NCI-H1417 treated with DMSO at 0.1 percent for 48 hours (cell line): ENCODE results near the gene POU6F2.

Experiments used
- DNase-seq: peaks from one replicate; lab custom pipeline; 2025; lab: John Stamatoyannopoulos, UW

Gene POU6F2

DNA sequence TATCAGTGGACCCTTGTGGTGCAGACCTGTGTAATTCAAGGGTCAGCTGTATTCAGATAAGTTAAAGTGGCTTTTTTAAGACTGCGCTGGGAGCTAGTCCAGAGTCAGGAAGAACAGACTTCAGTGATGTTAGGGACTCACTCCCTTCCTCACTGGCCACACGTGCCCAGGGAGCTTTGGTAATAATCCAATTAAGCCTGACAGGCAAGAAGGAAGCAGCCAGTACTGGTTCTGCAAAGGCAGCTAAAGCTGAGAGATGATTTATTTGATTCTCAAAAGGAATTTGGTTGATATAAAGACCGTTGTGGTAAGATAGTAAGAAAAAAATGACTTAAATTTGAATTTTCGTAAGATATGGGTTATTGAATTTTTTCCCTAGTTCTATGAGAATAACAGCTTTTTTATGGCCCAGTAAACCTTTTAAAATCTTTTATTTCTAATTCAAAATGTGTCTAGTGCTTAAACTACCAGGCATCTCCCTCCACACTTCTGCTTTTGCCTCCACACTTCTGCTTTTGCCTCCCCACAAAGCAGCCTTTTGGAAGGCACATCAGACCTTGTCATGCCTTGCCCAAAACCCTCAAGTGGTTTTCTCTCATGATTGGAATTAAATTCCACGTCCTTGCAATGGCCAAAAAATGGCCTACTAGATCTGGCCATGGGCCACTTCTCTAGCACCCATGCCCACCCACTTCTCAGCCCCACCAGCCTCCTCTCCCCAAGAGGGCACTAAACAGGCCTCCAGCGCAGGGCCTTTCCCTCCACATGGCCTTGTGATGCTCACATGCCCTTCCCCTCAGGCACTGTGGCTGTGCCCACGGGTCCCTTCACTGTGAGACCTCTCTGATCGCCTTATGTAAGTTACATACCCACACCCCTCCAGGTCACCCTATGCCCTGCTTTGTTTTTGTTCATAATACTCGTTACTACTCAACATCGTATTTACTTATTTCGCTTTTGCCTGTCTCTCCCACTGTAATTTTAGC is 92.5 kb downstream of the POU6F2 start:
- DNase-seq = no peak

DNA sequence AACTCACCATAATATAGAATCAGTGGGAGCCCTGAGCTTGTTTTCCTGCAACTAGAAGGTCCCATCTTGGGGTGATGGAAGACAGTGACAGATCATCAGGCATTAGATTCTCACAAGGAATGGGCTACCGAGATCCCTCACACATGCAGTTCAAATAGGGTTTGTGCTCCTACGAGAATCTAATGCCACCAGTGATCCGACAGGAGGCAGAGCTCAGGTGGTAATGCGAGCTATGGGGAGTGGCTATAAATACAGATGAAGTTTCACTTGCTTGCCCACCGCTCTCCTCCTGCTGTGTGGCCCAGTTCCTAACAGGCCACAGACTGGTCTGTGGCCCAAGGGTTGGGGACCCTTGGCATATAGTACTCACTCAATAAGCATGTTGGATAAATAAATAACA is 93.4 kb downstream of the POU6F2 start:
- DNase-seq = no peak

DNA sequence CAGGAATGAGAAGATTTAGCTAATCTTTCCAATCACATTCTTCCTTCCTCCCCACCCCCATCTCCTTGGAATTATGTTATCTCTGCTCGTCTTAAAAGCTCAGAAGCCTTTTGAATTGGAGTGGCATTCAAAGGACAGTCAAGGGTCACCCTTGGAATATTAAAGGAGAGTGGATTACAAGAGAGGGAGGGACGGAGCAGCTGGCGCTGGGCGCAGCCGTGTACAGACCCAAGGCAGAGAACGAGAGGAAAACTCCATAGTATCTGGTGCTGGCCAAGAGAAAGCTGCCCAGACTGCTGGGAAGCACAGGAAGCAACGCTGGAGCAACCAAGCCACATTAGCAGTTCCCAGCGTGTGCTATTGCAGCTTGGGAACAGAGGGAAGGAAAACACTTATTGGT is 95.7 kb downstream of the POU6F2 start:
- peak; percentile 79 for DNase-seq

GRCh38 chr7:39075210-39075609 is 97.5 kb downstream of the POU6F2 start:
- DNase-seq = no peak

GRCh38 chr7:39083781-39084180 is 106.1 kb downstream of the POU6F2 start:
- no peak for DNase-seq

DNA sequence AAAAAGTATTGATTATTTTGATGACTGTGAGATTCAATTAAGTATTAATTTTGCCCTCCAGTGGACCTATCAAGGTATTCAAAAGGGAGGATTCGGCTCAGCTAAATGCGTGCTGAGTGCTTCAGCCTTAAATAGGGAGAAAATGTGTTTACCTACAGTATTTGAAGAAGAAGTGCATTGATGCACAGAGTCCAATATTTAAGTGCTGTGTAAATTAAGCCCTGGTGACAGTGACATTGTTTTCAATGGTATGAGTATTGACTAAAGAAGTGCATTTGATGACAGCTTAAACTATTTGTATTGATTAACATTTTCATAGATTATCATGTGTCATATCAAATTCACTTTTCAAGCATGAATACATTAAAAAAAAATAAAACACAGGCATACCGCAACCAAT is 106.6 kb downstream of the POU6F2 start:
- peak; percentile 77 for DNase-seq

DNA sequence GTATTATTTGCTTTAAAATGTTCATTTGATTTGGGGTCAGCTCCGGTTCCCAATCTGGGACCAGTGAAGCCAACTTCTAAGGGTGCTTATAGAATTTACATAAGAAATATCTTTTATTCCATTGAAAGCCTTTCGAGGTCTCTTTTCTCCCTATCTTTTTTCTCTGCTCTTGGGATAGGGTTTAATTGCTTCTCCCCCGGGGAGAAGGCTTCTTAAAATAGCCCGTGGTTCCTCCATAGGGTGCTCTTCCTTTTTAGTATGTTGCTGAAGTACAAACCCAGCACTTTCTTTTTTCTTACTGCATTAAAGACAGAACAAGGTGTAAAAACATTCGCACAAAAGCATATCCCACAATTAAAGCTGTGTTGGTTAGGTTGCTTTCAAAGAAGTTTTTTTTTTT is 107.5 kb downstream of the POU6F2 start:
- DNase-seq = no peak

- peak; percentile 62 for DNase-seq
These were observed 107.9 kb downstream of the POU6F2 start for GRCh38 chr7:39085590-39086049.

GRCh38 chr7:39086638-39087360 is 109.1 kb downstream of the POU6F2 start:
- DNase-seq = peak; percentile 75

- no peak for DNase-seq
These were observed 111.3 kb downstream of the POU6F2 start for GRCh38 chr7:39088730-39089593.

GRCh38 chr7:39091145-39091544 is 113.4 kb downstream of the POU6F2 start:
- no peak for DNase-seq

GRCh38 chr7:39091774-39092173 is 114.1 kb downstream of the POU6F2 start:
- peak; percentile 62 for DNase-seq

GRCh38 chr7:39094731-39095130 is 117.0 kb downstream of the POU6F2 start:
- DNase-seq = no peak

DNA sequence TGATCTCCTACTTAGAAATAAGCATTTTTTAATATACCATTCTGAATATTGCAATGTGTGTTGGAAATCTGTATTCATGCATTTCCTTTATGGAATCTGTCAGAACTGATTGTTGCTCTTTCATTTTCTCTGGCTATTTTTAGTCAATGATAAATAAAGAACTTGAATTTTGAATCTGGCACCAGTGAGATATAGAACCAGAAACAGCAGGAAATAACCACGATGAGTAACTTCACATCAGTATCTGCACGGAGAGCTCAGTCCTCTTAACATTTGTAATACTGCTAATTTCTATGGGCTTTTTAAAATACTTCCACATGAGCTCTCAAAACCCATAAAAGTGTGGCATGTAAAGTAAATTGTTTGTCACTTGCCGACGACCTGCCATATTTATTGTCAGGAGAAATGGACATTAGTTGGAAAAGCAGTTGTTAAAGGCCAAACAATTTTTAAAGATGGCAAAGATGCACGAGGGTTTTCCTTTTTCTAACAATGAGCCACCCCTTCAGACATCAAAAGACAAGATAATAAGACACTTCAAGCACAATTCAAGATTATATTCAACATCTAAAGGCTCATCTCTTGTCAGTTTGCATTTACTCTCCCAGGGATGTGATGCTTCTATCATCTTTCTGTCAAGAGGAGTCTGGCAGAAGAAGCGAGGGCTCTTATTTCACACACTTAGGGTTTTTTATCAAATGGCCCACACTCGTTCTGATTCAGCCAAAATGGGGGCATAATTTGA is 118.3 kb downstream of the POU6F2 start:
- no peak for DNase-seq

DNA sequence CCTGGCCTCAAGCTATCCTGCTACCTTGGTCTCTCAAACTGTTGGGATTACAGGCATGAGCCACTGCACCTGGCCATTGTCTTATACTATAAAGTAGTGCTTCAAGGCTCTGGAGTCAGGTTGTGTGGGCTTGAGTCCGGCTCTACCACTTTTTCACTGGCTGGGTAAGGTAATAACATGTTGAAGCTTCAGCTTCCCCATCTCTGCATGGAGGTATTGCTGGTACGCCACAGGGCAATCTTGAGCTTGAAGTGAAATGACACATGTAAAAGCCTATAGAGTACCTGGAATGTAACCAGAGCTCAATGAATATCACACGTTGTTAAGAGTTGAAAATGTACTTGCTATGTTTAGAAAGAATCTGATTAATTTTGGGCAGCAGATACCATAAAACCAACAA is 120.8 kb downstream of the POU6F2 start:
- no peak for DNase-seq

DNA sequence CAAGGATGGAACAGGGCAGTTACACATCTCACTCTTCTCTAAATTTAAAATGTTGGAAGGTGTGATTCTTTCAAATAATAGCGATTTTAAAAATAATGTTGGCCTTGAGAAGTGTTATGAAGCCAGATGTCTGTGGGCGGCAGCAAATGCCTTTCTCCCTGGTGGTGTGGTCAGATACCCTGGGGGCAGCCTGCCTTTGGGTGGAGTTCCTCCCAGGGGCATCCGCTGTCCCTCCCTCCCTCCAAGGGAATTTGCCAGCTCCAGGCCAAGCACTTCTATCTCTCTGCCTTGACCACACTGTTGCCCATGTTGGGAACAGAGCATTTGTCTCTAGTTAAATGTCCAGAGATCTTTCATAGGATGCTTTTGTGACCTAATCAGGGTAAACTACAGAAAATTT is 121.4 kb downstream of the POU6F2 start:
- no peak for DNase-seq

DNA sequence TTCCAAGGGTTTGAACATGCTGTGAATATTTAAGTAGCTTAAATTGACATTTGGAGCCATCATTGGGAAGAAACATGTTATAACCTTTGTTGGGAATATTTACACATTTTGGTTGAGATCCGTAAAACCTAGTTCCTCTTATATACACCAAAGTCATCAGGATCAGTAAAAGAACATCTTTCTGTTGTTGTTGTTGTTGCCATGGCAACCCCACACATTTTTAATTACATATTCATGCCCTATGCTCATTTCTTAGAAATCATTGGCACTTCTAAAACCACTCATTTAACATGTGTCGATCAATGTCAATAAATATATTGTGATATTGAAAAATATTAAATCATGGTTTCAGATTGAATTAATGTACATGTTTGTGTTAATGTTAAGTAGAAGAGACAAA is 122.6 kb downstream of the POU6F2 start:
- DNase-seq = no peak

GRCh38 chr7:39102234-39102633 is 124.5 kb downstream of the POU6F2 start:
- DNase-seq = peak; percentile 89

GRCh38 chr7:39105720-39106119 is 128.0 kb downstream of the POU6F2 start:
- no peak for DNase-seq

DNA sequence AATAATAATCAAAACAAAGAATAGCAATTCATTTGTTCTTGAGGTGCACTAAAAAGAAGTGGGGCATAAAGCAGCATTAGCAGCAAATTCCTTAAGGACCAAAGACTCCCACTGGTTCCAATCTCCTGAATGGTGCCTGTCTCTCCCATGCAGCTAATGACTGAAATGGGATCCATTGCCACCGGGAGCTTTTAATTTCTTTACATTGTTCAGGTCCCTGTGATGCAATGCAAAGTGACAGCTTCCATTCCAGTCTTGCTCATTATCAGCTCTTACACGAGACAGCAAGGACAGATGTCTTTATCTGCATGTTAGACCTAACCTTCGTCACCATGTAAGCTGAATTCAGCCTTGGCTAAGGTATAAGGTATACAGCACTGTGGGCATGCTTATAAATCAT is 148.1 kb downstream of the POU6F2 start:
- DNase-seq = no peak

DNA sequence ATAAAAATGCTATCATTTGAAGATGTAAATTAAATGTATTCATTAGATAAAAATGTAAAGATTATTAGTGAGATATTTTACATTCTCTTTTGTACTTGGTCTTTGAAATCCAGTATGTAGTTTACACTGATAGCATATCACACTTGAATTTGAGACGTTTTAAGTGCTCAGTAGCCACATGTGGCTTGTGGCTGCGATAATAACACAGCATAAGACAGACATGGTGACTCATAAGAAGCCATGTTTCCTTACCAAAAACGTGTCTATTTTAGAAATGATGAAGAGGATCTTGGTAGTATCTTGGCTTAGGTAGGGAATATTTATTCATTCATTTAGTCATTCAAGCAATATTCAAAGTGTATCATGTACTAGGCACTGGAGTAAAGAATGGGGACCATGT is 149.3 kb downstream of the POU6F2 start:
- no peak for DNase-seq
